ENCODE results near the gene CCDC73.

The CCDC73 gene

GRCh38 chr11:32658639-32659406, 135.6 kb downstream of the CCDC73 start:
- Histone ChIP-seq H3K27me3 (ENCODE audit: insufficient read depth, insufficient read length) (no peaks in the 10 kb centered on the region), H3K36me3 (ENCODE audit: insufficient read depth, insufficient read length, low read length) (no peaks in the 10 kb centered on the region), H3K9ac (ENCODE audit: insufficient read length, low read depth) (no peak overlapping the region), H3K9me3 (ENCODE audit: insufficient read depth, low read length) (no peaks in the 10 kb centered on the region), H3K4me1 (ENCODE audit: insufficient read depth, insufficient read length) (no peaks in the 10 kb centered on the region), H3K4me3 (ENCODE audit: insufficient read length, low read depth) (no peak overlapping the region)
- TF ChIP-seq SUZ12 (IDR thresholded peaks at IDR 0.05; ENCODE audit: extremely low read depth, insufficient read depth, insufficient read length) (no peak), ZNF274 (IDR thresholded peaks at IDR 0.05; ENCODE audit: low read depth, low read length) (no peak), YY1 (IDR thresholded peaks at IDR 0.05; ENCODE audit: insufficient read depth, insufficient read length) (no peak)
- DNase-seq (ENCODE audit: low read depth, low spot score) = no peak

- Histone ChIP-seq H3K4me3 (ENCODE audit: insufficient read length, low read depth) (no peak overlapping the region), H3K9me3 (ENCODE audit: insufficient read depth, low read length) (no peaks in the 10 kb centered on the region), H3K27me3 (ENCODE audit: insufficient read depth, insufficient read length) (no peaks in the 10 kb centered on the region), H3K9ac (ENCODE audit: insufficient read length, low read depth) (no peak overlapping the region), H3K36me3 (ENCODE audit: insufficient read depth, insufficient read length, low read length) (no peaks in the 10 kb centered on the region), H3K4me1 (ENCODE audit: insufficient read depth, insufficient read length) (no peaks in the 10 kb centered on the region)
- no peak for DNase-seq (ENCODE audit: low read depth, low spot score)
- TF ChIP-seq SUZ12 (IDR thresholded peaks at IDR 0.05; ENCODE audit: extremely low read depth, insufficient read depth, insufficient read length) = no peak
- TF ChIP-seq YY1 (IDR thresholded peaks at IDR 0.05; ENCODE audit: insufficient read depth, insufficient read length) = no peak
- no peak for TF ChIP-seq ZNF274 (IDR thresholded peaks at IDR 0.05; ENCODE audit: low read depth, low read length)
Measured at GRCh38 chr11:32643526-32643925, 150.9 kb downstream of the CCDC73 start.

GRCh38 chr11:32641361-32641760, 153.1 kb downstream of the CCDC73 start:
- Histone ChIP-seq H3K4me3 (ENCODE audit: insufficient read length, low read depth) (no peak overlapping the region), H3K9me3 (ENCODE audit: insufficient read depth, low read length) (no peaks in the 10 kb centered on the region), H3K4me1 (ENCODE audit: insufficient read depth, insufficient read length) (no peaks in the 10 kb centered on the region), H3K36me3 (ENCODE audit: insufficient read depth, insufficient read length, low read length) (no peaks in the 10 kb centered on the region), H3K9ac (ENCODE audit: insufficient read length, low read depth) (no peak overlapping the region), H3K27me3 (ENCODE audit: insufficient read depth, insufficient read length) (no peaks in the 10 kb centered on the region)
- no peak for TF ChIP-seq SUZ12 (IDR thresholded peaks at IDR 0.05; ENCODE audit: extremely low read depth, insufficient read depth, insufficient read length)
- TF ChIP-seq YY1 (IDR thresholded peaks at IDR 0.05; ENCODE audit: insufficient read depth, insufficient read length) = no peak
- no peak for TF ChIP-seq ZNF274 (IDR thresholded peaks at IDR 0.05; ENCODE audit: low read depth, low read length)
- no peak for DNase-seq (ENCODE audit: low read depth, low spot score)

- H3K36me3 ChIP-seq (ENCODE audit: insufficient read depth, insufficient read length, low read length) = no peaks in the 10 kb centered on the region
- no peak overlapping the region for H3K9ac ChIP-seq (ENCODE audit: insufficient read length, low read depth)
- TF ChIP-seq ZNF274 (IDR thresholded peaks at IDR 0.05; ENCODE audit: low read depth, low read length) (no peak), YY1 (IDR thresholded peaks at IDR 0.05; ENCODE audit: insufficient read depth, insufficient read length) (no peak), SUZ12 (IDR thresholded peaks at IDR 0.05; ENCODE audit: extremely low read depth, insufficient read depth, insufficient read length) (no peak)
- no peaks in the 10 kb centered on the region for H3K4me1 ChIP-seq (ENCODE audit: insufficient read depth, insufficient read length)
- H3K9me3 ChIP-seq (ENCODE audit: insufficient read depth, low read length) = no peaks in the 10 kb centered on the region
- no peaks in the 10 kb centered on the region for H3K27me3 ChIP-seq (ENCODE audit: insufficient read depth, insufficient read length)
- H3K4me3 ChIP-seq (ENCODE audit: insufficient read length, low read depth) = no peak overlapping the region
- no peak for DNase-seq (ENCODE audit: low read depth, low spot score)
Measured at GRCh38 chr11:32635819-32636218, 158.6 kb downstream of the CCDC73 start.

- Histone ChIP-seq H3K36me3 (ENCODE audit: insufficient read depth, insufficient read length, low read length) (no peaks in the 10 kb centered on the region), H3K9ac (ENCODE audit: insufficient read length, low read depth) (no peak overlapping the region), H3K9me3 (ENCODE audit: insufficient read depth, low read length) (no peaks in the 10 kb centered on the region), H3K27me3 (ENCODE audit: insufficient read depth, insufficient read length) (no peaks in the 10 kb centered on the region), H3K4me3 (ENCODE audit: insufficient read length, low read depth) (no peak overlapping the region), H3K4me1 (ENCODE audit: insufficient read depth, insufficient read length) (no peaks in the 10 kb centered on the region)
- TF ChIP-seq SUZ12 (IDR thresholded peaks at IDR 0.05; ENCODE audit: extremely low read depth, insufficient read depth, insufficient read length) (no peak), YY1 (IDR thresholded peaks at IDR 0.05; ENCODE audit: insufficient read depth, insufficient read length) (no peak), ZNF274 (IDR thresholded peaks at IDR 0.05; ENCODE audit: low read depth, low read length) (no peak)
- no peak for DNase-seq (ENCODE audit: low read depth, low spot score)
Measured at GRCh38 chr11:32630844-32631243, 163.6 kb downstream of the CCDC73 start.

GRCh38 chr11:32616903-32617302, 177.6 kb downstream of the CCDC73 start:
- Histone ChIP-seq H3K4me1 (ENCODE audit: insufficient read depth, insufficient read length) (no peaks in the 10 kb centered on the region), H3K9ac (ENCODE audit: insufficient read length, low read depth) (no peak overlapping the region), H3K27me3 (ENCODE audit: insufficient read depth, insufficient read length) (no peaks in the 10 kb centered on the region), H3K36me3 (ENCODE audit: insufficient read depth, insufficient read length, low read length) (no peaks in the 10 kb centered on the region), H3K4me3 (ENCODE audit: insufficient read length, low read depth) (no peak overlapping the region), H3K9me3 (ENCODE audit: insufficient read depth, low read length) (no peaks in the 10 kb centered on the region)
- no peak for DNase-seq (ENCODE audit: low read depth, low spot score)
- TF ChIP-seq ZNF274 (IDR thresholded peaks at IDR 0.05; ENCODE audit: low read depth, low read length) = no peak
- no peak for TF ChIP-seq YY1 (IDR thresholded peaks at IDR 0.05; ENCODE audit: insufficient read depth, insufficient read length)

GRCh38 chr11:32615422-32615821, 179.0 kb downstream of the CCDC73 start:
- Histone ChIP-seq H3K4me1 (ENCODE audit: insufficient read depth, insufficient read length) (no peaks in the 10 kb centered on the region), H3K9me3 (ENCODE audit: insufficient read depth, low read length) (no peaks in the 10 kb centered on the region), H3K36me3 (ENCODE audit: insufficient read depth, insufficient read length, low read length) (no peaks in the 10 kb centered on the region), H3K4me3 (ENCODE audit: insufficient read length, low read depth) (no peak overlapping the region), H3K27me3 (ENCODE audit: insufficient read depth, insufficient read length) (no peaks in the 10 kb centered on the region), H3K9ac (ENCODE audit: insufficient read length, low read depth) (no peak overlapping the region)
- no peak for TF ChIP-seq YY1 (IDR thresholded peaks at IDR 0.05; ENCODE audit: insufficient read depth, insufficient read length)
- TF ChIP-seq SUZ12 (IDR thresholded peaks at IDR 0.05; ENCODE audit: extremely low read depth, insufficient read depth, insufficient read length) = no peak
- no peak for TF ChIP-seq ZNF274 (IDR thresholded peaks at IDR 0.05; ENCODE audit: low read depth, low read length)
- DNase-seq (ENCODE audit: low read depth, low spot score) = no peak
